Vagina (tissue), 2 donors: ENCODE measurements around the gene WIPF2.

Source experiments
- CTCF ChIP-seq, 3 experiments: fragments of 450-650 bp in 2 of 3; fragments of 200-600 bp in 1 of 3; sonication (generic) in 1 of 3; IDR thresholded peaks; one replicate each; pipeline ENCODE4 v1.5.1; 2017 to 2019; ENCODE audit warnings: antibody characterized with exemption in 3 of 3, mild to moderate bottlenecking in 2 of 3, moderate library complexity in 2 of 3
- POLR2A ChIP-seq, 2 donors: fragments of 450-650 bp; IDR thresholded peaks; one replicate each; pipeline ENCODE4 v1.6.1; 2017; ENCODE audit warnings: antibody characterized with exemption in 2 of 2, mild to moderate bottlenecking in 2 of 2, moderate library complexity in 2 of 2

GRCh38 chr17:40242774-40243173, 23.7 kb downstream of the WIPF2 start:
- no peak for TF ChIP-seq CTCF (IDR thresholded peaks at IDR 0.05)
- TF ChIP-seq POLR2A (IDR thresholded peaks at IDR 0.05) = no peak
